Stimulated activated naive CD4-positive, alpha-beta T cell (primary cell): ENCODE results near the gene COMMD1.
"Not testable (repeated sequence)": the region's sequence is repeated elsewhere in the genome, so short reads cannot be mapped to it uniquely, and the experiment has no call there.

ENCODE experiments used
- DNase-seq, 6 experiments: peaks; one replicate each; lab custom pipeline; 2025; lab: John Stamatoyannopoulos, UW

COMMD1 gene

DNA sequence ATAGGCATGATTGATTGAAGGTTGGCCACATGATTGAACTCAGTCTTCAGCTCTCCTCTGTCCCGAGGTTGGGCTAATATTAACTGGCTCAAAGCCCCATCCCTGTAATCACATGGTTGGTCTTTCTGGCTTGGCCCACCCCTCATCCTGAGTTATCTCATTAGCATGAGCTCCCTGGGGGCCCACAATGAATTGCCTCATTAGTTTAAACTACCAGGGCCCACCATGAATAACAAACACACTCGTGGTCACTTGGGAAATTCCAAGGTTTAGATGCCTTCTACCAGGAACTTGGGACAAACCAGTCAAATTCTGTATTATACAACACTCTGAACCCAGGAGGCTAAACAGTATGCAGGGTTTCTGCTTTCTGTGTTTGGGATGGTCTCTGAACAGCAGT, 168.8 kb downstream of the COMMD1 start:
- DNase-seq = no peak

DNA sequence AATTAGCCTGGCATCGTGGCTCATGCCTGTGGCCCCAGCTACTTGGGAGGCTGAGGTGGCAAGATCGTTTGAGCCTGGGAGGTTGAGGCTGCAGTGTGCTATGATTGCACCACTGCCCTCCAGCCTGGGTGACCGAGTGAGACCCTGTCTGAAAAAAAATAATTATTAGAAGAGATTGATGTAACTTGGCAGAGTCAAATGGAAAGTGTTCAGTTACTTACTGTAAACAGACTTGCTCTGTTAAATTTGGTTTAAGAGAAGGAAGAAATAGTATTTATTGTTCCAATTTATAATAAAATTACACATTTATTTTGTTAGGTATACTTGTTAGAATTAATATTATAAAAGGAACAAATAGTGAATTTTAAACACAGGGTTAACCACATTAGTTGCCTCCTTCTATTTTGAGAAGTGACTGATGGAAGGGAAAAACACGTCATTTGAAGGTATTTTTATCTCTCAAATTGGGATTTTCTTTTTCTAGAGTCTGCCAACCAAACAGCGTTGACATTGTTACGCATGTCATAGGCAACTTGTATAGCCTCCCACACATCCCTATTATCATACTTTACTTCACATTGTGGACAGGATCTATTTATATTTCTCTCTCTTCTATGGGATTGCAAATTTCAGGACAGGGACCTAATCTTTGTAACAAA, 171.6 kb downstream of the COMMD1 start:
- no peak for DNase-seq

DNA sequence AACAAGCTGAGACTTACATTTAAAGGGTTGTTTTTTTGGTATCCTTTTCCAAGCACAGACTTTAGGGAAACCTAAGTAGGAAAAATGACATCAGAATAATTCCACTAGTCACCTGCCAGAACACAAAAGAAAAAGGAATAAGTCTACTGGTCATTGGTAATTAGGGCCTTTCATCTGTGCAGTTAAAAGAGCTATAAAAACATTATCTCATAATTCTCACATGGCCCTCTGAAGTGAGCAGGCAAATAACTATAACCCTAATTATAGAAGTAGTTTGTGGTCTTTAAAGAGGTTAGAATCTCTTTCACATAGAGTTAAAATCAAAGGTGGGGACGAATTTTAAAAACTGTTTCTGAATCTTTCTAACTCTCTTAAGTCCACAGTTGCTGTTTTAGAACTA, 179.3 kb downstream of the COMMD1 start:
- no peak for DNase-seq

DNA sequence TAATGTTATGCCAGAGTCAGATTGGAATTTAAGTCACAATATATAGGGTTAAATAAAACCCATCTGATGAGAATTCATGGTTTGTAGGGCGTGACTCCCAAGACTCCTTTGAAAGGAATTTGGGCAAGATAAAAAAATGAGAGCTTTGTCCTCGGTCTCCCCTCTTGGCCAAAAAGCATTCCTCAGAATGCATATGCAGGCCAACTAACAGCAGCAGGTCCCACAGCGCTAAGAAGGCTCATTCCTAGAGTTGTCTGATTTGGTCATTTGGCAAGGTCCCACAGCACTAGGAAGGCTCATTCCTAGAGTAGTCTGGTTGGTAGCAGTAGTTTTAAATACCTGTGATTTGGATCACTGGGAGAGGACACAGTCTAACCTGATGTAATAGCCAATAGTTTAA, 184.2 kb downstream of the COMMD1 start:
- DNase-seq = no peak

DNA sequence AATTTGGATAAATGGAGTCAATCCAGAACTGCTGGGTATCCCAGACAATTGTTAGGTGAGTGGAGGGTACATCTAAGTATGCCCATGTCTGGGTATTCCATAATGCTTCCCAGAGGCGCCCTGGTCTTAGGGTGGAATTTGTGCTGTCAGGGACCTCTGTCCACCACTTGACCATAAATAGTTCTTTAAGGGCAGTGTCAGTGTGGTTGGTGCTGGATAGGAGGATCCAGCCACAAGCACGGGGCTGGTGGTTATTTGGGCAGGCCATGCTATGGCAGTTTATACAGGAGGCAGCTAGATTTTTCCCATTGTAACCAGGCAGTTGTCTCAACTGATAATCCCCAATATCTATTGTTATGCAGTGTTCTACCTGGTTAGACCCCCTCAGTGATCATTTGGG, 186.0 kb downstream of the COMMD1 start:
- no peak for DNase-seq

DNA sequence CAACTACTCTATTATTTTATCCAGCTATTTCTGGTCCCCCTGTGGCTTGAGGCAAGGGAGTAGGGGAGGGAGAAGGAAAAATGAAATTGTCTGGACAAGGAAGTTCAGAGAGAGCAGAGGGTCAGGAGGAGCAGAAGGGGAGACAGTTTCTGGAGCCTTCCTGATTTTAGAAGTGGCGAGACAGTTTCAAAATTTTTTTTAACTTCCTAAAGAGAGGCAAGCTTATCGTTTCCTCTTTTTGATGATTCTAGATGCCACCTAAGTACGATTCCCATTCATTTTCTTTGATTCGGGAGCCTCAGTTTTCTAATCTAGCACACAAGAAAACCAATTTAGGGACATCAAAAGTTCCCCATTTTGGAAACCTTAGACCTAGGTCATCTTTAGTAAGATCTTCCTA, 193.6 kb downstream of the COMMD1 start:
- no peak for DNase-seq

DNA sequence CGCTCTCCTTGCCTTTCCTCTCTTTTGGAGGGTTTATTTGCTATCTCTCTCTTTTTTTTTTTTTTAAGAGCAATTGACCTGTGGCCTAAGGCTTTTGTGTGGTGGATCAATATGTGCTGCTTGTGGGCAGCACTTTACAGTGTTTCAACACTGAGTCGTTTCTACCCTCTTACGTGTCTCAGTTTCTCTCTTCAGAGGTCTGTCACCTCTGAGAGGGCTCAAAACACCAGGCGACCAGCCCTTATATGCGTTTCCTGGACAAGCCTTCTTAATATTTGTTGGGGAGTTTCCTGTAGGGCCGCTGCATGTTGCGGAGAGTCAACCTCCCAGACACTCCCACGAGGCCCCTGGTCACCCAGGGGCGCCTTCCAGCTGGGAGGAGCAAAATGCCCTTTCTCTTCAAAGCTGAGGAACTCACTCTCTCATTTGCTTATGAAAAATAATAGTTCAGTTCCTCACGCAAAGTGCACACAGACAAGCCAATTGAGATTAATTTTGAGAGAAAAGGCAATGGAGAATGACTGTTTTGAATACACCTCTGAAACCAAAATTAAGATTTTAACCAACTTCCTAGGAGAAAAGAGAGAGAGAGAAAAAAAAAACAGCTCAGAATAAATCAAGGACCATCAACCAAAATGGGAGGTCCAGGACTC, 194.2 kb downstream of the COMMD1 start:
- no peak for DNase-seq

DNA sequence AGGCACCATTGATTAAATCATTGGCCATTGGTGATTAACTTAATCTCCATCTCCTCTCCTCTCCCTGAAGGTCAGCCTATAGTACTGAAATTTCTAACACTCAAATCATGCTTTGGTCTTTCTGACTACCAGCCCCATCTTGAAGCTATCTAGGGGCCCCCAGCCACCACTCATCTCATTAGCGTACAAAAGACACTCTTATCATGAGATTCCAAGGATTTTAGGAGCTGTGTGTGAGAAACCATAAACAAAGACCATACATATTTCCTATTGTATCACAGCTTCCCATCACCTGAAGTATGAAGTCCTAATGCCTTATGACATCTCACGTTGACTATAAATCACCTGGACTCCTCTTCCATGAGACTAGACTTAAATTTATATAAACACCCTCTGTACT, 196.4 kb downstream of the COMMD1 start:
- no peak for DNase-seq

DNA sequence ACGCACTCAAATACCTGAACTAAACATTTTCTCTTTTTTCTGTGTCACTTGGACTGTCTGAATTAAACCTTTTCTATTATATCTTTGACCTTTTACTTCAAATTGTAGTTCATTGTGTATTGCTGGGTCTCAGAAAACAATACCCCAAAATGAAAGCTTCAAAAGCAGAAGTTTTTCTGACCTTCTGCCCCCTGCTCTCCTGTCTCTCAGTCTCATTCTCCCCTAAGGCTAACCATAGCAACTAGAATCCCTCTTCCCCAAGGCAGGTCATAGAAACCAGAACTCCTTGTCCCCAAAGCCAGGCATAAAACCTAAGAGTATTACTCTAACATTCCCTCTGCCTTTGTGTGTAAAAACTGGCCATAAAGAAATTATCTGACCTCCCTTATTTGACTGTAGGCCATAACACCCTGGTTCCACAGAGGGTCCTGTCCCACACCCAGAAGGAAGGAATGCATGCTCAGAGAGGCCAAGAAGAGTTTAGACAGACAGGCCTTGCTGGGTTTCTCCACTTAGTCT, 197.0 kb downstream of the COMMD1 start:
- DNase-seq = no peak

DNA sequence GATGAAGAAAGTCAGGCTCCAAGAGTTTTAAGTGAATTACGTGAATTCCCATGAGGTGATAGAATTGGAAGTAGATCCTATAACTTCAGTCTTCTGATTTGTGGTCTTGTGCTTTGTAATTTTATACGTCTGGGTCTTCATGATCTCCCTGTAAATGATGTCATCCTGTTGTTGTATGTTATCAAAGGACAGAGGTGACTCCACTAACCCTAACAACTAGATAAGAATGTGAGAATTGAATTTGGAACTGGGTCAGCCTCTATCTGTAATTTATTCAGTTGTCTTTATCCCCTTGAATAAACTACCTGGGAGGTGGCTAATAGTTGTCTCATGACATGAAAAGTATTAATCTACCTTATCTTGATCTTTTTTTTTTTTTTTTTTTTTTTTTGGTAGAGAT, 204.1 kb downstream of the COMMD1 start:
- DNase-seq = no peak

DNA sequence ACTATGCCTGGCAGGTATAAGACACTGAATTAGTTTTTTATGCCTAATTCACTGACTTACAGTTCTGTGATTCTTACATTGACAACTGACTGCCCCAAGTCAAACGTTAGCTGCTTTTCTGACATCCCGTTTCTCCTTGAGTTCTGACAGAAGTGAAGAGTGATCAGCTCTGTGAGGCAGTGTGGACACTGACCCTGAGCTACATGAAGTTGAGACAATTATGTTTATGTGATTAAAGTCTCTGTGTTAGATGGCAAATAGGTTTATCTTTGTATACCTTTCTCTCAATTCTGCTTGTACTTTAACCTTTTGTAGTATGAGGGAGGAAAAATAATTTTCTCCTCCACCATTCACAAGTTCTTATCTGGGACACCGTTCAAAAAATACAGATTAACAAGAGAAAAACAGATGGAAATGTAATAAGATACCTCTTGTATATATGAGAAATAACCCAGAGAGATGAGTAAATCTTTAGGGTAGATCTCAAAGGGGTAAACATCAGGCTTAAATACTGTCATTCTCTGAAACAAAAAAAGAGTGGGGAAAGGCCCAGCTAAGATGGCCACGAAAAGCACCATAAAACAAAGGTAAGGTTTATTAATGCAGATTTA, 205.0 kb downstream of the COMMD1 start:
- no peak for DNase-seq

DNA sequence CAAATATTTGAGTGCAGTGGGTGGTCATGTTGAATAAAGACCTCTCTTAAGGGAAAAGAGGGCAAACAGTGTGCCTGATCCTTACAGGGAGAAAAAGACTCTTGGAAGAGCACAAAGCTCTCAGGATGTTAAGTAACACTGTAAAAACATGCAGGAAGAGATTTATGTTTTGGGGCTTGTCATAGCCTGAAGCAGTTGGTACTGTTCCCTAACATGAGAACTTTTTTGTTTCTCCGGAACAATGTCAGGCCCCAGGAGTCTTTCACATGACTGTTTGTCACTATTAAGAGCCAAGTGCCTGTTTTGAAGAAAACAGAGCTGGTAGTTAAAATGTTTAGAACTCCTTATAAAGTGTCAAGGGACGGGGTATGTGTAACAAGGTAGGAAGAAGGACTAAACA, 206.7 kb downstream of the COMMD1 start:
- DNase-seq = no peak

DNA sequence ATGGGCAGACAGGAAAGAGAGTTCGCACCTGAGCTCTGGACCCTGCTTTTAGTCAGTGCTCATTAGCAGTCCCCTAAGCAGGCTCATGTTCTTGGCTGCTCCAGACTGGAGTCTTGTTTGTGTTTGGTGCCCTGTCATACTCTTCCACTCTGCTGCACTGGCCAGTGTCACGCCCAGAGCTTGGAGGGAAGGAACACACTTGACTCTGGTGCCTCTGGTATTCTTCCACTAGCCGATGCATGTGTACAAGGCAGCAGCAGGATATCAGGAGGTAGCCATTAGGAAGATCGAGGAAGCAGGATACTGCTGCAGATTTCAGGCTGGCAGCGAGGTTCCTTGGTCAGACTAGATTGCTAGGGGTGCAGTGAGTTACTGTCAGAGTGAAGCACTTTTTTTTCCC, 209.1 kb downstream of the COMMD1 start:
- DNase-seq = no peak

DNA sequence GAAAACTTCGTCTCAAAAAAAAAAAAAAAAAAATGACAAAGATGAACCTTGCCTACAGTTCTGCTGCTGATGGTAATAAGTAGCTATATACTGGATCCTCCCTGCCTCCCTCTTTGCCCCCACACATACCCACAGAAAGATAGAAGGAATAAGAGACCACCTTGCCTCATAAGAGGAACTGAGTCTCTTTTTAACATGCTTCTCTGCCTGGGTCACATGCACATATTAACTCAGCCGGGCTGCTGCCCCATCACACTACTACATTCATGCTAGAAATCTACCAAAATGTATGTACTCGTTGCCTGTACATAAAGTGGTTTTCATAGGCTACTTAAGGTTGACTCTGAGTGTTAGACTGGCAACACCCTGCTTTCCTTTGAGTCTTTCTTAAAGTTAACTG, 211.5 kb downstream of the COMMD1 start:
- no peak for DNase-seq

DNA sequence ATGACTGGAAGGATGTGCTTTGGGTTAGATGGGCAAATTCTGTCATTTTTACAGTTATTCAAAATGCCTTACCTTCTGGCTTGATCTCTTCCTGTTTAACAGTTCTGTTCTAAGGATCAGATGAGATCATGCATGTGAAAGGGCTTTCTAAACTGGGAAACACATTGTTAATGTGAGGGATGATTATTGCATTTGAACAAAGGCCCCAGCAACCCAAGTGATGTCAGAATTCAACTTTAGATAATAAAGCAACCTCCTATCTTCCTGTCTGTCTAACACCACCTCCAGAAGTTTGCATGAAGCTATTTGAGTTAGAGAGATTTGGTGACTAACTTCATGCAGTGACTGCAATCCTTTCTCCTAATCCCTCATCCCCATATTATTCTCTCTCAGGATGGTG, 212.7 kb downstream of the COMMD1 start:
- no peak for DNase-seq

DNA sequence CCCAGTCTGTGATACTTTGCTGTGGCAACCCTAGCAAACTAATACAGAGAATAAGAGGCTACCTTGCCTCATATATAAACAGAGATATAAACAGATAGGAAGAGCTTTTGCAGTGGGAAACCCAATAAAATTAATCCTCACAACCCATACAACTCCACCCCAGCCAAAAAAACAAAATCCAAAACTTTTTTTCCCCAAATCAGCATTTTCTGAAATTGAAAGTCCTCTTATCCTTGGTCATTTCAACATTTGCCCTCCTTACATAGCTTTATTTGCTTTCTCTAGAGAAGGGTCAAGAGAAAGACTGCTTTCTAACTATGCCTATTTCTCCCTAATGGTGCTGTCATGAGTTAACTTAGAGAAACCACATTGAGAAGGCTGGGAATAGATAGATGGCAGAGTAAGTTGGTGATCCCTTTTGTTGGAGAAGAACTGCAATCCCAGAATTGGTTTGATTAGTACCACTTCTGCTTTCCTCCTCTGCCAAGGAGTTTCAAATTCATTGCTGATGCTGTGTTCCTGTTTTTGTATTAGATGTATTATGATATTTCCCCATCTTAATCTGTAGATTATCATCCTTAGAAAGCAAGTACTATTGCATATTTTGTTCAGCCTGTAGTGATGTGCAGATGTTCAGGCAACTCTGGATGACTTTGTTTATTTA, 214.0 kb downstream of the COMMD1 start:
- no peak for DNase-seq

DNA sequence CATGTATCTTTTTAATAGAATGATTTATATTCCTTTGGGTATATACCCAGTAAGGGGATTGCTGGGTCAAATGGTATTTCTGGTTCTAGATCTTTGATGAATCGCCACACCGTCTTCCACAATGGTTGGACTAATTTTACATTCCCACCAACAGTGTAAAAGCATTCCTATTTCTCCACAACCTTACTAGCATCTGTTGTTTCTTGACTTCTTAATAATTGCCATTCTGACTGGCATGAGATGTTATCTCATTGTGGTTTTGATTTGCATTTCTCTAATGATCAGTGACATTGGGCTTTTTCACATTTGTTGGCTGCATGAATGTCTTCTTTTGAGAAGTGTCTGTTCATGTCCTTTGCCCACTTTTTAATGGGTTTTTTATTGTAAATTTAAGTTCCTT, 220.8 kb downstream of the COMMD1 start:
- DNase-seq = not testable (repeated sequence)

DNA sequence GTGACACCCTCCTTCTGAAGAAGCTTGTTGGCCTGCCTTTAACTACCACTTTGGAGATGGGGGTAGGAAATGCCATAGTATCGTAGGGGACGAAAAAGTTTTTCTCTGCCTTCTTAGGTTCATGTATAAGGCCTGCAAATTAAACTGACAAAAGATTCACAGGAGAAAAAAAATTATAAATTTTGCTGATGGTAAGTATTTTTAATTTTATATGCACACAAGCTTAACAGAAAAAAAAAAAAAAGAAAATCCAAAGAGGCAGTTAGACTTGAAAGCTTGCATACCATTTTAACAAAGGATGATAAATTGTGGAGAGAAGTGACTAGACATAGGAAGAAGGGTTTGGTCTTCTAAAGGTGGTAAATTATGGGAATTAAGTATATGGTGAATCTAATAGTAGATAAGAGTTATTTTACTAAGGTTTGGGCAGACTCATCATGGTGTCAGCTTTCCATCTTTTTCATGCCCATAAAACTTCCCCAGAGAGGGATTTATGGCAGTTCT, 227.9 kb downstream of the COMMD1 start:
- no peak for DNase-seq

DNA sequence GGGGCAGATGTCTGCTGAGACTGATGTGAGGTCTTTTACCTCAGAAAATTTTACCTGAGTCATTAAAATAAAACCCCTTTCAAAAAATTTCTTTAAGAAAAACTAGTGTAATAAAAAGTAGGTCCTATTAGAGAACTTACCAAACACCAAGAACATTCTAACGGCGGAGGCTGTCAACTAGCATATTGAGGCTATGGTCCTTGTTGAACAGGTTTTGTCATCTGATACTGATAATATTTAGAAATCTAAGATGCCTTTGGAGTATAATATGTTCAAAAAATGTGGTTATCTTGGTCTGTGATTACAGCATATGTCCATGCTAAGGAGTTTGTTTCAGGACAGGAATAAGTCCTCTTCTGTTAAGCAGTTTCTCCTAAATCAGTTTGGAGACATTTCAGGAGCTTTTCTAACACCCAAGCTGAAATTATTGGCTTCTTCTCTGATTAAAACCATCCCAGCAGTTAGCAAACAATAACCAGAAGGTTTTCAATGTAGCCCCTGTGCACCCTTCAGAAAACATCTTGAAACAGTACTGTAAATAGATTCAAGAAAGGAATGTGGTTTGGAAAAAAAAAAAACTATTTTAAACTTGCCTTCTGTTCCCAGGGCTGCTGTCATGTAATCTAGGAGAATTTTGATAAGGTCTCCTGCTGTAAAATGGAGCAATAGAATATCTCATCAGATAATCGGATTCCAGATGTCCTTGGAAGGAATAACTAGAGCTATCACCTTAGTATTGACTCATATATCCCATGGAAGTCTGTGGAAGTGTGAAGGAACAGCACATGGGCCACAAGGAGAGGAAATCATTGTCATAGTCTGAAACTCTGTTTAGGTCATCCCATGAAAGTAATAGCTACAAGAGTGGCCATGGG, 231.7 kb downstream of the COMMD1 start:
- no peak for DNase-seq

DNA sequence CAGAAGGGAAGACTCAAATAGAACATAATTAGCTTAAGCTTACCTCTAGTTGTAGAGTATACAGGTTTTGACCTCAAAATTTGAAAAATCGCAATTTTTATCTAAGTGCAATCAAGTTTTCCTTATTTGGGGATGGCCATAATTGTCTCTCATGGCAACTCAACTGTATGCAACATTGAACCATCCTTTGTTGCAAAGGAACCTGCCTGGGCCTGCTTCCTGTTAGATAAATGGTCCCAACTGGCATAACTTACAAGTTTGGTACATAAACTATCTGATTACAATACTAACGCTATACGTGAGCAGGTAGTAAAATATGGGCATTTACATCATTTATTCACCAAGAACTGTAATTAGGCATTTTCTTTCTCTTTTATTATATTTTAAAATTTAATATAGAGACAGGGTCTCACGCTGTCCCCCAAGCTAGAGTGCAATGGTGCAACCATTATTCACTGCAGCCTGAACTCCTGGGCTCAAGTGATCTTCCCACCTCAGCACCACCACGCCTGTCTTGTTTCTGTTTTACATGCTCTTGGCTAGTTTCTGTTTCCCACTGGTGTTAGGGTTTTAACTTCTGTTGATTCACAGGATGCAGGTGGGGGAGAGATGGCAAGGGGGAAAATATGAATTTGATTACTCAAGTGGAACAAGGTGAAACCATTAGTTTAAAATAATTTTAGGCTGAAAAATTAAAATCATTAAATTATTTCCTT, 235.1 kb downstream of the COMMD1 start:
- no peak for DNase-seq

DNA sequence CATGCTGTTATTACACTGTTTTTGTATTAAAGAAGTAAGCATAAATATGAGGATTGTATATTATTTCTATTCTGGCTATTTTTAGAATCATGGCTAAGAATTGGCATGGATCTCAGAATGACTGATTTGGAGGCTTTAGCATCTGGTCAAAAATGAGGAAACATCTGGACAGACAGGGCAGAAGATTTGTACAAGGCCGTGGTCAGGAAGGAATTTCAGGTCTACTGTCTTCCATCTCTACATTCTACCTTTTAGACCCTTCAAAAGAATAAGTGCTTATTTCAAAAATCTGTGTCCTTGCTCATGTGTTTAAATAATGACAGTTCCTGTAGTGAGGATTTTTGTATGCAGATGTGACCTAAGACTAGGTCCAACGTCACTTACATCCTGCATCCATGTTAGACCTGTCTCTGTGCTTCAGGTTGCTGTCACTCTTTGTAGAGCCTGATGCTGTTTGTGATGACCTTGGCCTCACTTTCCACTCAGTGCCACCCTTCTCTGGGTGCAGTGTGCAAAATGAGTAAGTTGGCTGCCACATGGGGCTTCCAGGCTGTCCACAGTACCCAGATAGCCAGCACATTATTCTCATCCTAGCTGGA, 235.8 kb downstream of the COMMD1 start:
- no peak for DNase-seq
